ENCODE results near the gene CD180. TPM values are rescaled to one million over a fixed set of nuclear protein-coding genes. Genes with fewer than 3 reads are reported as not detected.

The CD180 gene
- total and polyA plus RNA-seq, 9 donors, result 0.66 to 1.7 (median 0.88) TPM

- H3K9me3 ChIP-seq (replicated peaks; ENCODE audit: control insufficient read depth, low read depth, low read length), result no peaks in the 10 kb centered on the region
- 34% methylated on average over 3 of the region's 14 CpGs for WGBS (ENCODE audit: insufficient coverage)
- H3K4me1 ChIP-seq (ENCODE audit: control insufficient read depth, insufficient read depth, low read length), result peaks cover 4% of the 10 kb centered on the region
- peak overlapping the region; percentile 40 for H3K27ac ChIP-seq (ENCODE audit: low read length)
- no peaks in the 10 kb centered on the region for H3K27me3 ChIP-seq (ENCODE audit: control insufficient read depth, insufficient read depth, low read length)
- H3K4me3 ChIP-seq (ENCODE audit: low read length), result no peak overlapping the region
- peak; percentile 82 for DNase-seq
- H3K36me3 ChIP-seq (ENCODE audit: control insufficient read depth, insufficient read depth, low read length), result peaks cover 33% of the 10 kb centered on the region
Measured at GRCh38 chr5:67149057-67149950, 47.3 kb downstream of the CD180 start.

- Histone ChIP-seq H3K27ac (ENCODE audit: low read length) (no peak overlapping the region), H3K9me3 (replicated peaks; ENCODE audit: control insufficient read depth, low read depth, low read length) (no peaks in the 10 kb centered on the region), H3K4me3 (ENCODE audit: low read length) (no peak overlapping the region), H3K4me1 (ENCODE audit: control insufficient read depth, insufficient read depth, low read length) (peaks cover 4% of the 10 kb centered on the region), H3K27me3 (ENCODE audit: control insufficient read depth, insufficient read depth, low read length) (no peaks in the 10 kb centered on the region), H3K36me3 (ENCODE audit: control insufficient read depth, insufficient read depth, low read length) (peaks cover 42% of the 10 kb centered on the region)
- WGBS (ENCODE audit: insufficient coverage), result 100% methylated on average over 2 of the region's 3 CpGs
- no peak for DNase-seq
Measured at GRCh38 chr5:67147760-67148159, 48.8 kb downstream of the CD180 start.

- Histone ChIP-seq H3K27me3 (ENCODE audit: control insufficient read depth, insufficient read depth, low read length) (no peaks in the 10 kb centered on the region), H3K9me3 (replicated peaks; ENCODE audit: control insufficient read depth, low read depth, low read length) (no peaks in the 10 kb centered on the region), H3K4me3 (ENCODE audit: low read length) (no peak overlapping the region), H3K4me1 (ENCODE audit: control insufficient read depth, insufficient read depth, low read length) (peaks cover 4% of the 10 kb centered on the region), H3K27ac (ENCODE audit: low read length) (no peak overlapping the region), H3K36me3 (ENCODE audit: control insufficient read depth, insufficient read depth, low read length) (peaks cover 44% of the 10 kb centered on the region)
- no peak for DNase-seq
- no CpG with 5 or more reads among the region's 4 CpGs for WGBS (ENCODE audit: insufficient coverage)
Measured at GRCh38 chr5:67146981-67147380, 49.6 kb downstream of the CD180 start.

- H3K27me3 ChIP-seq (ENCODE audit: control insufficient read depth, insufficient read depth, low read length), result no peaks in the 10 kb centered on the region
- peaks cover 4% of the 10 kb centered on the region for H3K4me1 ChIP-seq (ENCODE audit: control insufficient read depth, insufficient read depth, low read length)
- no peak overlapping the region for H3K4me3 ChIP-seq (ENCODE audit: low read length)
- peak; percentile 69 for DNase-seq
- no peak overlapping the region for H3K27ac ChIP-seq (ENCODE audit: low read length)
- H3K36me3 ChIP-seq (ENCODE audit: control insufficient read depth, insufficient read depth, low read length), result peaks cover 44% of the 10 kb centered on the region
- WGBS (ENCODE audit: insufficient coverage), result no CpG with 5 or more reads among the region's 1 CpG
- no peaks in the 10 kb centered on the region for H3K9me3 ChIP-seq (replicated peaks; ENCODE audit: control insufficient read depth, low read depth, low read length)
Measured at GRCh38 chr5:67146574-67146973, 50.0 kb downstream of the CD180 start.

GRCh38 chr5:67144183-67144639 is 52.4 kb downstream of the CD180 start:
- no peaks in the 10 kb centered on the region for H3K9me3 ChIP-seq (replicated peaks; ENCODE audit: control insufficient read depth, low read depth, low read length)
- DNase-seq, result no peak
- H3K4me3 ChIP-seq (ENCODE audit: low read length), result no peak overlapping the region
- H3K27me3 ChIP-seq (ENCODE audit: control insufficient read depth, insufficient read depth, low read length), result no peaks in the 10 kb centered on the region
- no CpG with 5 or more reads among the region's 2 CpGs for WGBS (ENCODE audit: insufficient coverage)
- H3K36me3 ChIP-seq (ENCODE audit: control insufficient read depth, insufficient read depth, low read length), result peaks cover 37% of the 10 kb centered on the region
- no peak overlapping the region for H3K27ac ChIP-seq (ENCODE audit: low read length)
- peaks cover under 1% of the 10 kb centered on the region for H3K4me1 ChIP-seq (ENCODE audit: control insufficient read depth, insufficient read depth, low read length)

- Histone ChIP-seq H3K4me1 (ENCODE audit: control insufficient read depth, insufficient read depth, low read length) (no peaks in the 10 kb centered on the region), H3K9me3 (replicated peaks; ENCODE audit: control insufficient read depth, low read depth, low read length) (no peaks in the 10 kb centered on the region), H3K27ac (ENCODE audit: low read length) (no peak overlapping the region), H3K36me3 (ENCODE audit: control insufficient read depth, insufficient read depth, low read length) (peaks cover 37% of the 10 kb centered on the region), H3K4me3 (ENCODE audit: low read length) (no peak overlapping the region), H3K27me3 (ENCODE audit: control insufficient read depth, insufficient read depth, low read length) (no peaks in the 10 kb centered on the region)
- 100% methylated on average over 1 of the region's 2 CpGs for WGBS (ENCODE audit: insufficient coverage)
- no peak for DNase-seq
Measured at GRCh38 chr5:67143549-67143948, 53.0 kb downstream of the CD180 start.

- DNase-seq, result no peak
- Histone ChIP-seq H3K27me3 (ENCODE audit: control insufficient read depth, insufficient read depth, low read length) (no peaks in the 10 kb centered on the region), H3K27ac (ENCODE audit: low read length) (no peak overlapping the region), H3K9me3 (replicated peaks; ENCODE audit: control insufficient read depth, low read depth, low read length) (no peaks in the 10 kb centered on the region), H3K4me3 (ENCODE audit: low read length) (no peak overlapping the region), H3K4me1 (ENCODE audit: control insufficient read depth, insufficient read depth, low read length) (no peaks in the 10 kb centered on the region), H3K36me3 (ENCODE audit: control insufficient read depth, insufficient read depth, low read length) (peaks cover 37% of the 10 kb centered on the region)
- WGBS (ENCODE audit: insufficient coverage), result 74% methylated on average over 5 of the region's 8 CpGs
Measured at GRCh38 chr5:67142816-67143215, 53.8 kb downstream of the CD180 start.

- H3K4me1 ChIP-seq (ENCODE audit: control insufficient read depth, insufficient read depth, low read length), result no peaks in the 10 kb centered on the region
- H3K27me3 ChIP-seq (ENCODE audit: control insufficient read depth, insufficient read depth, low read length), result no peaks in the 10 kb centered on the region
- DNase-seq, result no peak
- H3K9me3 ChIP-seq (replicated peaks; ENCODE audit: control insufficient read depth, low read depth, low read length), result no peaks in the 10 kb centered on the region
- no peak overlapping the region for H3K4me3 ChIP-seq (ENCODE audit: low read length)
- peaks cover 39% of the 10 kb centered on the region for H3K36me3 ChIP-seq (ENCODE audit: control insufficient read depth, insufficient read depth, low read length)
- H3K27ac ChIP-seq (ENCODE audit: low read length), result no peak overlapping the region
Measured at GRCh38 chr5:67141644-67142043, 55.0 kb downstream of the CD180 start.

- H3K36me3 ChIP-seq (ENCODE audit: control insufficient read depth, insufficient read depth, low read length), result peaks cover 39% of the 10 kb centered on the region
- H3K9me3 ChIP-seq (replicated peaks; ENCODE audit: control insufficient read depth, low read depth, low read length), result no peaks in the 10 kb centered on the region
- WGBS (ENCODE audit: insufficient coverage), result 94% methylated on average over 2 of the region's 4 CpGs
Measured at GRCh38 chr5:67140413-67140812, 56.2 kb downstream of the CD180 start.

GRCh38 chr5:67139030-67139429 is 57.6 kb downstream of the CD180 start:
- Histone ChIP-seq H3K36me3 (ENCODE audit: control insufficient read depth, insufficient read depth, low read length) (peaks cover 28% of the 10 kb centered on the region), H3K9me3 (replicated peaks; ENCODE audit: control insufficient read depth, low read depth, low read length) (no peaks in the 10 kb centered on the region)

More at GRCh38 chr5:67140413-67140812, 56.2 kb downstream of the CD180 start:
- Histone ChIP-seq H3K27me3 (ENCODE audit: control insufficient read depth, insufficient read depth, low read length) (no peaks in the 10 kb centered on the region), H3K4me3 (ENCODE audit: low read length) (no peak overlapping the region), H3K4me1 (ENCODE audit: control insufficient read depth, insufficient read depth, low read length) (no peaks in the 10 kb centered on the region), H3K27ac (ENCODE audit: low read length) (no peak overlapping the region)
- DNase-seq, result no peak

More at GRCh38 chr5:67139030-67139429, 57.6 kb downstream of the CD180 start:
- 74% methylated on average over 5 of the region's 5 CpGs for WGBS (ENCODE audit: insufficient coverage)
- H3K27me3 ChIP-seq (ENCODE audit: control insufficient read depth, insufficient read depth, low read length), result no peaks in the 10 kb centered on the region
- H3K27ac ChIP-seq (ENCODE audit: low read length), result no peak overlapping the region
- DNase-seq, result no peak
- H3K4me1 ChIP-seq (ENCODE audit: control insufficient read depth, insufficient read depth, low read length), result no peaks in the 10 kb centered on the region
- no peak overlapping the region for H3K4me3 ChIP-seq (ENCODE audit: low read length)
